ENCODE measurements around the gene GPHN.

- TF ChIP-seq CTCF (conservative IDR thresholded peaks at IDR 0.05; ENCODE audit: low read depth, low read length) (no peak), EZH2phosphoT487 (IDR thresholded peaks at IDR 0.05; ENCODE audit: borderline replicate concordance, low read length) (no peak), EZH2 (IDR thresholded peaks at IDR 0.05; ENCODE audit: low read length, unreplicated experiment) (no peak)
These were observed 282.2 kb downstream of the GPHN start for GRCh38 chr14:66790101-66790500.

All from PC-3 (cell line).